ENCODE data around the gene PTH1R.

Gene PTH1R

GRCh38 chr3:46850468-46850779 lies 27.1 kb upstream of the PTH1R start:
- DNase-seq = no peak

DNA sequence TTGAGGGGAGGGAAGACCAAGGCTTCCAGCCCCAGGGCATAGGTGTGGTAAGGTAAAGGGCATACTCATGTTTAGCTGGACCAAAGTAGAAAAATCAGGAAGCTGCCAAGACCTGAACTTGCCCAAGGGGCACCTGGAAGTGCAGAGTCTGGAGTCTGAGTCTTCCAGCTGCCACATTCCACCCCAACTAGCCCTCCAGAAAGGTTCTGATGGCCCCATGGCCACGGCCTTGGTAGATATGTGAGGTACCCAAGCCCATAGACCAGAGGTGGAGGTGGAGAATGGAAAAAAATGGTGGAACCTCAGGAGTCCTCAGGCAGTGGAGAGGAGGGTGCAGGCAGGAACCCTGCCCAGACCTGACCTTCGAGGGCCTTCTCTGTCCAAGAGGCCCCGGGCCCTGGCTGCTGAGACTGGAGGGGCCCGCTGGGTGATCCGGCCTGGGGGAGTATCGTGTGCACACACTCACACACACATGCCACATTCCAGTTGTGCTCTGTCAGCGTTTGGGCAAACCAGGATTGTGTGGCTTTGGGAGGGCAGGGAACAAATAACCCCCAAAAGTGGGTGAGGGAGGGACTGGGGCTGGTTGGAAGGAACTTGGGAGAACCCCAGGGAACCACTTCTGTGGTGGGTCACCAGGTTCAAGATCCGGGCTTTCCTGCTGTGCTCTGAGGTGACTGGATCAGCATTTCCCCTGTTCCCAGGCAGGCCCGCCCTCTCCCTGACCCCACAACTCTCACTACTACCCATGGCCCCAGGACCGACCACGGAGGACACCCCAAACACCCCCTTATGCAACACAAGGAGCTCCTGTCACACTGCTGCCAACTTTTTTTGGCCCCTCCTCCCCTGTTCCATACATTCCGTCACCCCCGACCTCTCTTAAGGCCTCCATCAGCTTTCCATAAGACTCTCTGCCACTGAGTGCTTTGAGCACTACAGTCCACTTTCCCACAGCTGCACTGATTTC lies 25.9 kb upstream of the PTH1R start:
- DNase-seq = no peak

GRCh38 chr3:46852334-46852720 lies 25.2 kb upstream of the PTH1R start:
- no peak for DNase-seq

DNA sequence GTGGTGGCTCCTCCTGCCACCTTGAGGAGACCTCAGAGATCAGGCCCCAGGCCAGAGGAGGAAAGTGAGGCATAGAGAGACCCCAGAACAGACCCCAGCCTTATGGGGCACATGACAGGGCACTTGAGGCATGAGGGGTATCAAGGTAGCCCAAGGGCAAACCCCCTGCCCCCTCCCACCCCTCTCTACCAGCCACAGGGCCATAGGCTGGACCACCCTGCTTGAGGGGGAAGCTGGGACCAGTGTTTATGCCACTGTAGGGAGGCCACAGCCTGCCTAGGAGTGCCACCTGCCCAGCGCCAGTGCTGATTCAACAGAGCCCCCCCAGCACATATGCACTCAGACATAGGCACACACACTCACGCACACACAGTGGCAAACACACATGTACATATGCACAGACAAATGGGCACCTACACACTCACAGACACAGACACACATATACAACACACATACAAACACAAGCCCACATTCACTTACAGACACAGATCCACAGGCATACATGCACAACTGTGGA lies 24.6 kb upstream of the PTH1R start:
- no peak for DNase-seq

- no peak for DNase-seq
Observed at GRCh38 chr3:46853441-46854415, 23.8 kb upstream of the PTH1R start.

DNA sequence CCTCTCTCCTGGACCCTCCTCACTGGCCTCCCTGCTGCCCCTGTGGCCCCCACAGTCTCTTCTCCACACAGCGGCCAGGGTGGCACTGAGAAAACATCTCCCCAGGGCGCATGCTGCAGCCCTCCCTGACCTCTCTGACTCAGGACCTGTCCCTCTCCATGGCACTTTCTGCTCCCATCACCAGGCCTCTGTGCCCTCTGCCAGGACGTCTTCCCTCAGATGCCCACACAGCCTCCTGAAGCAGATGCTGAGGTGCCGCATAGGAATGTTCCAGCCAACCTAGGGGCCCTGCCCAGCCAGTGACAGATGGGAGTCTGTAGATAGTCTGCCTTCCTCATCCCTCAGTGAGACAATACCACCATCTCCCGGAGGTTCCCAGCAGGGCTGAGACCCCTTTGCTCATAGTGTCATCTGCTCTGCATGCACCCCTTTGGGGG lies 22.9 kb upstream of the PTH1R start:
- DNase-seq = no peak

DNA sequence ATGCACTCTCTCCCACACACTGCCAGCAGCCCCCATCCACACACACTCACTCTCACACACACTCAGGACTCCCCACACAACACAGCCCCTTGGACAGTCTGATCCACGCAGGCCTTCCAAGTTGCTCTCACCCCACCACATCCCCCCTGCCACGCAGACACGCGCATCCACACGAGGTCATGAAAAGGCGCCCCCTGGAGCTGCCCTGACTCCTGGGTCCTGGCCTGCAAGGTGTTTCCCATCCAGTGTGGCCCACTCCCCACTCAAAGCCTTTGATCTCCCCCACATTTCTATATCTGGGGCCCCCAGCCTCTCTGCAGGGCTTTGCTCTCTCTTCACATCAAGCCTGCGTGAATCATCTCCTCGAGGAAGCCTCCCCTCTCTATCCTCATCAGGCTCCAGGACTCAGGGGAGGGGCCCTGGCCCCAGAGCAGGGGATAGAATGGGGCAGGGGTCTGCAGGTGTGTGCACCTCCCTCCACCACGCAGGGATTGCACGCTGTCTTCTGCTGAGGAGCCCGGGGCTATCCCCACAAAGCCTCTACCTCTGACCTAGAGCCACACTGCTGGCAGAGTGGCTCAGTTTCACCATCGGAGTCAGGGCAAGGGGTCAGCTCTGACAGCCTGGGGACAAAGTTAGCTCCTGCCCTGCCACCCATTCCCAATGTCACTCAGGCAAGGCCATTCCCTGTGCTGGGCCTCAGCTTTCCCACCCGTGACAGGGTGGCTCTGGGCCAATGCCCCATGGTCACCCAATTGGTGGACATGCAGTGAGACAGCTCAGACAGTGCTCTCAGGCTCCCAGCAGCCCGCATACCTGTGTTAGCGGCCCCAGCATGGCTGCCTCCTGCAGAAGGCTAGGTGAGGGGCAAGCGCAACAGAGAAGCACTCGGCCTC lies 20.7 kb upstream of the PTH1R start:
- no peak for DNase-seq

DNA sequence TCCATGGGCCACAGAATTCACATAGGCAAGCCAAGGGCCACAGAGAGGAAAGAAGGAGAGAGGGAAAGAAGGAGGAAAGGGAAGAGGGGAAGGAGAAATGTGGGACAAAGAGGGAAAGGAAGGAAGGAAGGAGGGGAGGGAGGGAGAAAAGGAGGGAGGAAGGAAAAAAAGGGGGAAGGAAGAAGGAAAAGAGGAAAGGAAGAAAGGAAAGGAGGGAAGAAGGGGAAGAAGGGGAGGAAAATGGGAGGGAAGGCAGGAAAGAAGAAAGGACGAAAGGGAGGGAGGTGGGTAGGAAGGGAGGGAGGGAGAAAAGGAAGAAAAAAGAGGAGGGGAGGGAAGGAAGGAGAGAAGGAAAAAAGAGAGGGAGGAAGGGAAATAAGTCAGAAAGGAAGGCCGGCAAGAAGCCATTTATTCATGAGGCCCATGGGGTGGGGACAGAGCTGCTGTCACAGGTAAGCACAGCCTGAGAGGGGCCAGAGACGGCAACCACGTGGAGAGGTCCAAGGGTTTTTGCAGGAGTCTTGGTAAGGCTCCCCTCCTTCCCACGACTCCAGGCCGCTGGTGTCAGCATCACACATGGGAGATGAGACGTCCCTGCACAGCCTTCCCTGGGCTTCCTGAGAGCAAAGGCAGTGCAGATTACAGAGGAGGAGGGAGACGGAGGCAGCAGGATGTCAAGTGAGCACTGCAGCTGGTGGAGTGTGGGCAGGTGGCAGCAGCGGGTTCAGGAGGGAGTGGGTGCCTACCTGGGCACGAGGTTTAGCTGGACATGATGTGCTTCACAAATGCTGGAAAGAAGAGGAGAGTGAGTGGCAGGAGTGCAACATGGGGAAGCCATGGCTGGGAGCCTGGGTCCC lies 19.8 kb upstream of the PTH1R start:
- no peak for DNase-seq

DNA sequence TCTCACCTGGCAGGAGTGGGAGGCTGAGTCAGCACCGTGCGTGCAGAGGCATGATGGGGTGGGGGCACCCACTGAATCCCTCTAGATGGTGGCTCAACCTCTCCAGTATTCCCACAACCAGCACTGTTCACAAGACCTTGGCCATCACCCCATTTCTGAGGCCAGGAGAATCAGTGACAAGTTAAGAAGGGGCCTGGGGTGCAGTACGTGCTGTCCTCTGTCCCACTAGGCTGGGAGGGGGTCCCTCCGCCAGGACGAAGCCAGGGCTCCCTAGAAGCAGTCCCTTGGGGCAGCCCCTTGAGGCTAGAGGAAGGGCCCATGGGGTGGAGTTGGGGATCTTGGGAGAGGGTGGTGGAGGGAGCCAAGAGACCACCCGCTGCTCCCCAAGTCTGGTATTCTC lies 19.1 kb upstream of the PTH1R start:
- DNase-seq = no peak

DNA sequence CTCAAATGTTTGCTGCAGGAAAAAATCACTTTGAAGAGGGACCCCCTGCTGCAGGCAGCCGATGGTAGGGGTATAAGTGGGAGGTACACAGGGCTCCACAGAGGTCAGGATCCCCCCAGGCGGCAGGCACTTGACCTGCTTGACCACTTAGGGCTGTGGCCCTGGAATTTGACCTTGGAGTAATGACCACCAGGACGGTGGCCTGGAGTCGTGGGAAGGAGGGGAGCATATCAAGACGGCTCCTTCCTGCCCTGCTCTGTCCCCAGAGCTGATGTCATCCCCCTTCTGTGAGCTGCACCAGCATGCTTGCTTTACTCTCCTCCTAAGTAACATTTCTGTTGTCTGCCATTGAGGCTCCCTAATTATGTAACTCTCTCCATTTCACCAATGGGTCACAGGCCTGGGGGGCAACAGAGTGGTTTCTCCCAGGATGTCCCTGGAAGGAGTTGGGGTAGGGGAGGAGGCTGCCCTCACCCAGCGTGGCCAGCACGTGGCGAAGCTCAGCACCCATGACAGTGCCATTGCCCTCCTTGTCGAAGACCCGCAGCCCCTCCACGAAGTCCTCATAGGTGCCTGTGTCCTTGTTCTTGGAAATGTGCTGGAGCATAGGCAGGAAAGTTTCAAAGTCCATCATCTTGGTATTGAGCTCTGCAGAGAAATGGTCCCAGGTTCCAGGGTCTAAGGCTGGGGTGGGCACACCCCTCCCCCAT lies 18.4 kb upstream of the PTH1R start:
- DNase-seq = no peak

DNA sequence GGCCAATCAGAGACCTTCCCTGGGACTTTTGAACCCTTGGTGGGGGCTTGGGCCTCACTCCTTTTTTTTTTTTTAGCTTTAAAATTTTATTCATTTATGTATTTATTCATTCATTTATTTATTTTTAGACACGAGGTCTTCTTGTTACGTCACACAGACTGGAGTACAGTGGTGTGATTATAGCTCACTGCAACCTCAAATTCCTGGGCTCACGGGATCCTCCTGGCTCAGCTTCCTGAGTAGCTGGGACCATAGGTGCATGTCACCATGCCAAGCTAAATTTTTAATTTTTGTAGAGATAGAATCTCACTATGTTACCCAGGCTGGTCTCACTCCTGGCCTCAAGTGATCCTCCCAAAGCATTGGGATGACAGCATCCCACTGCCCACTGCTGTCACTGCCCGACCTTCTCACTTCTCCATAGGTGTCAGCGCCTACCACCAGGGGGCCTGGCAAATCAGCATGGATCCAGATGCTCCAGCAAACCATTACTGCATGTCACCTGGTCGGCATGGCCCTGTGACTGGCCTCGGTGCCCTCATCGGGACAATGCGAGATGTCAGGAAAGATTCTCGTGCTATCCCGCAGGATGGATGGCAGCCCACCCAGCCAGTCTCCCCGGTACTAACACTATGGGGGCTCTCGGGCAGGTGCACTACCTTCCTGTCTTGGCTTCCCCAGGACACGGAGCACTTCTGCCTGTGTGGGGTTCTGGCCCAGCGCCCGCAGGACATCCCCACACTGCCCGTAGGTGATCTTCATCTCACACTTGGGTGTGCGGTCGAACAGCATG lies 17.3 kb upstream of the PTH1R start:
- DNase-seq = no peak

GRCh38 chr3:46860810-46861604 lies 16.5 kb upstream of the PTH1R start:
- DNase-seq = no peak

DNA sequence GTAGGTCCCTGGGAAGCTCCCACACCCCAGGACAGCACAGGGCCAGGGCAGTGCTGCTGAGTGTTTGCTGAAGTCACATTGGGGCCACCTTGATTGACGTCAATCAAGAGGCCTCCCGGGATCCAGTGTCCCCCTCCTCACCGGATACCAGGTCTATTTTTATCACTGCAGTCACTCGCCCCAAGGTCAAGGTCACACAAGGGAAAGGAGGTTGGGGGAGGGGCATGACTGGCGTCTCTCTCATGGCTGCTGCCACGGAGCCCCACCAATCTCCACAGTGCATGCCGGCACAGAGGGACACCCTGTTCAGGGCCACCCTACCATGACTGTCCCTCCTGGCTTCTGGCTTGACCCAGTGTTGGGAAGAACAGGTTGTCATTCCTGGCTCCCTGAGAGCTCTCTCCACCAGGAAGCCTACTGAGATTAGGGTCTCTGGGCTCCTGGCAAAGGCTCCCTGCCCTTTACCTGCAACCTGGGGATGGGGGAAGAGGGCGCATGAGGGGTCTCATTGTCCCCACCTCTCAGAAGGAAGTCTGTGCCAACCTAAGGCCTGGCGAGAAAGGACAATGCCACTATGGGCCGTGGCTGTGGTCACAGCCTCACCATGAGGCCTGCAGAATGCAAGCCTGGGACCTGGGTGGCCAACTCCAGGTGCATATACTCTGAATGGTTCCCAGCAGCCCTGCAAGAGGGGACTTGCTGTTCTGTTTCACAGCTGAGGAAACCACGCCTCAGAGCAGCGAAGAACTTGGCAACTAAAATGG lies 15.7 kb upstream of the PTH1R start:
- no peak for DNase-seq

GRCh38 chr3:46862369-46863025 lies 15.0 kb upstream of the PTH1R start:
- DNase-seq = no peak

- no peak for DNase-seq
Observed at GRCh38 chr3:46863261-46863782, 14.2 kb upstream of the PTH1R start, which contains the start of gene MYL3. TSS of gene MYL3 (minus strand) at chr3:46863444. CDS start at chr3:46863390, 54 bp downstream.

DNA sequence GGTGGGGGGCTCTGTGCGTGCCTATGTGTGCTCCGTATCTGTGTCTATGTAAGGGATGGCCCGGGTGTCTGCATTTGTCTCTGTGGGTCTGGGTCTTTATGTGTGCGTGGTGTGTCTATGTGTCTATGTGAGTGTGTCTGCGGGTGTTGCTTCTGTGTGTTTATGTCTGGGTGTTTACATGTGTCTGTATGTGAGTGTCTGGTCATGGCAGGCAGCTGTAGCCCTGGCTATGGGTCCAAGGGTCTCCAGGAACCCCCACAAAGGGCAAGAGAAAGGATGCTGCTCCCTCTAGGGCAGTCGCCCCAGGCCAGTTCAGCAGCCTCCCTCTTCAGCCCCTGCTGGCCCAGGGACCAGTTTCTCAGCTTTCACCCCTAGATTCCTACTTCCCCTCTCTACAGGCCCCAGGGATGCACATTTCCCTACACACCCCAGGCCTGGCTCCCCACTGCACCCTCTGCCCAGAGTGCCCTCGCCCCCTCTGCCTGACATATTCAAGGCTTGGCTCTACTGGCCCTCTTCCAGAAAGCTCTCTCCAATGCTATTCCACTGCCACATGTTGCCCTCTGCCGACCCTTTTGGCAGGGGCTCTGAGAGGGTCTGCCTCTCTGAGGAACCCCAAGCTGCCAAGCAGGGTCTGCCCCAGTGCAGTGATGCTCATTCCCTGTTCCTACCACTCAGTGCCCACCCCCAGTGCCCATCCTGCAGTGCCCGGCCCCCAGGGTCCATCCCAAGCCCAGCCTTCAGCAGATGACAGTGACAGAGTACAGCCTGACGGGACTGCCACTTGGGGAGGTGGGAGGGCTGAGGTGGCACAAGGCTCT lies 13.2 kb upstream of the PTH1R start:
- DNase-seq = no peak
